H1 (cell line): ENCODE measurements around the gene ADNP2.

ENCODE experiments used
- CHD1 ChIP-seq: IDR thresholded peaks from 2 replicates; pipeline ENCODE4 v1.6.1; 2012; ENCODE audit warnings: low read depth, low read length, improper control_type of control experiment
- CTCF ChIP-seq, 3 experiments: IDR thresholded peaks; 1 replicate in 2 of 3; 2 replicates in 1 of 3; pipeline versions ENCODE4 v1.5.1 to v1.6.1; 2011; ENCODE audit warnings: low read length in 3 of 3, mild to moderate bottlenecking in 3 of 3, inconsistent platforms in 2 of 3, low read depth in 1 of 3, moderate library complexity in 1 of 3; ENCODE audit not compliant: insufficient read depth in 1 of 3; ENCODE audit errors: control extremely low read depth in 1 of 3
- EGR1 ChIP-seq: IDR thresholded peaks from 2 replicates; pipeline ENCODE4 v1.6.1; 2011; ENCODE audit warnings: low read depth, low read length, borderline replicate concordance
- FOSL1 ChIP-seq: IDR thresholded peaks from 2 replicates; pipeline ENCODE4 v1.6.1; 2011; ENCODE audit warnings: mild to moderate bottlenecking, low read depth, low read length, moderate library complexity; ENCODE audit not compliant: insufficient read depth
- KDM5A ChIP-seq: fragments of 200-600 bp; IDR thresholded peaks from 2 replicates; pipeline ENCODE4 v1.7.1; 2012; ENCODE audit warnings: mild to moderate bottlenecking, low read length, inconsistent platforms, mixed read lengths
- POLR2A ChIP-seq, 2 experiments: IDR thresholded peaks; 1 replicate in 1 of 2; 2 replicates in 1 of 2; pipeline ENCODE4 v1.6.1; 2011; ENCODE audit warnings: low read depth in 2 of 2, low read length in 2 of 2, mild to moderate bottlenecking in 2 of 2; ENCODE audit errors: control extremely low read depth in 1 of 2
- RFX5 ChIP-seq: IDR thresholded peaks from 2 replicates; pipeline ENCODE4 v1.6.1; 2011; ENCODE audit warnings: low read depth, low read length, improper control_type of control experiment, borderline replicate concordance
- RNF2 ChIP-seq: fragments of 200-900, 300-1000 bp; sonication (generic); IDR thresholded peaks from 2 replicates; pipeline ENCODE4 v1.7.1; 2016; ENCODE audit warnings: borderline replicate concordance, low read depth, mild to moderate bottlenecking, antibody characterized with exemption, low read length; ENCODE audit not compliant: poor library complexity, severe bottlenecking; ENCODE audit errors: missing control alignments

GRCh38 chr18:80077873-80078272 lies 31.2 kb upstream of the ADNP2 start:
- TF ChIP-seq CTCF (IDR thresholded peaks at IDR 0.05; ENCODE audit: control extremely low read depth in 1 of 3, insufficient read depth in 1 of 3, low read depth in 1 of 3, low read length in 3 of 3) (no peak), KDM5A (no peak), FOSL1 (no peak), RFX5 (no peak), POLR2A (IDR thresholded peaks at IDR 0.05; ENCODE audit: control extremely low read depth in 1 of 2, low read depth in 2 of 2, low read length in 2 of 2) (no peak), RNF2 (no peak), EGR1 (no peak), CHD1 (no peak)
